HG03095 (cell line): ENCODE measurements around the gene PSPN.

Experiments
- ATAC-seq: cut with Tn5 transposase; IDR thresholded peaks from one replicate; pipeline ENCODE4 v1.9.1; 2021; ENCODE audit warnings: moderate library complexity; ENCODE audit not compliant: unreplicated experiment

PSPN gene

GRCh38 chr19:6333439-6333838 is 42.3 kb downstream of the PSPN start, which contains the start of gene ACER1:
Gene ACER1, minus strand, starts transcription at chr19:6333612. Its CDS starts 61 bp downstream, at chr19:6333551.
- no peak for ATAC-seq

- no peak for ATAC-seq
Observed at GRCh38 chr19:6326815-6327214, 48.9 kb downstream of the PSPN start.

- no peak for ATAC-seq
Observed at GRCh38 chr19:6325614-6326013, 50.1 kb downstream of the PSPN start.
